WI38 (cell line): ENCODE results near the gene CTXND1.
"Not testable (repeated sequence)": the region's sequence is repeated elsewhere in the genome, so short reads cannot be mapped to it uniquely, and the experiment has no call there.

Experiments used
- H3K4me3 ChIP-seq: 2 replicates; pipeline ENCODE4 v1.5.1; 2011; ENCODE audit warnings: low read depth, mild to moderate bottlenecking, control low read depth, low read length
- CTCF ChIP-seq: IDR thresholded peaks from 2 replicates; pipeline ENCODE4 v1.5.1; 2012; ENCODE audit warnings: low read depth, mild to moderate bottlenecking, control low read depth, low read length

CTXND1 gene

GRCh38 chr15:80159811-80160569 lies 92.0 kb downstream of the CTXND1 start:
- TF ChIP-seq CTCF: no peak
- no peak overlapping the region for H3K4me3 ChIP-seq

GRCh38 chr15:80159301-80159700 lies 92.7 kb downstream of the CTXND1 start:
- TF ChIP-seq CTCF: no peak
- no peak overlapping the region for H3K4me3 ChIP-seq

GRCh38 chr15:80157215-80157614 lies 94.8 kb downstream of the CTXND1 start:
- H3K4me3 ChIP-seq: no peak overlapping the region
- no peak for TF ChIP-seq CTCF

- TF ChIP-seq CTCF: no peak
- no peak overlapping the region for H3K4me3 ChIP-seq
Observed at GRCh38 chr15:80156176-80156720, 95.8 kb downstream of the CTXND1 start.

- H3K4me3 ChIP-seq: not testable (repeated sequence)
Observed at GRCh38 chr15:80155378-80156175, 96.4 kb downstream of the CTXND1 start.

GRCh38 chr15:80155001-80155377 lies 97.0 kb downstream of the CTXND1 start:
- H3K4me3 ChIP-seq: no peak overlapping the region
- TF ChIP-seq CTCF: no peak

GRCh38 chr15:80154336-80154735 lies 97.7 kb downstream of the CTXND1 start:
- no peak for TF ChIP-seq CTCF
- no peak overlapping the region for H3K4me3 ChIP-seq
